ENCODE data around the gene CYTH1.
"Not testable (repeated sequence)": the region's sequence is repeated elsewhere in the genome, so short reads cannot be mapped to it uniquely, and the experiment has no call there.

Gene CYTH1

DNA sequence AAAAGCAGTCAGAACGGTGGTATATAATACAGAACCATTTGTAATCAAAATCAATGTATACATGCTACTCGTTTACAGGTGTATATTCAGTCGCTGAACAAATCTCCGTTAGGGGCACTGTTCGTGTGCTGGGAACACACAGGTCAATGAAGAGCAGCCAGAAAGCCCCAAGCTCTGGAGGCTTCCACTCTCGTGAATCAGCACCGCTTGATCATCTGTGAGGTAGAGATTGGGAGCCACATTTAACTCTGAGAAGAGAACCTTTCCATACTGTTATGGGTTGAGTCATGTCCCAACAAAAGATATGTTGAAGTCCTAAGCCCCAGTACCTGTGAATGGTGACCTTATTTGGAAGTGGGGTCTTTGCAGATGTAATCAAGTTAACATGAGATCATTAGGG is 5.4 kb upstream of the CYTH1 start:
- no peak for DNase-seq (ENCODE audit: low spot score)

DNA sequence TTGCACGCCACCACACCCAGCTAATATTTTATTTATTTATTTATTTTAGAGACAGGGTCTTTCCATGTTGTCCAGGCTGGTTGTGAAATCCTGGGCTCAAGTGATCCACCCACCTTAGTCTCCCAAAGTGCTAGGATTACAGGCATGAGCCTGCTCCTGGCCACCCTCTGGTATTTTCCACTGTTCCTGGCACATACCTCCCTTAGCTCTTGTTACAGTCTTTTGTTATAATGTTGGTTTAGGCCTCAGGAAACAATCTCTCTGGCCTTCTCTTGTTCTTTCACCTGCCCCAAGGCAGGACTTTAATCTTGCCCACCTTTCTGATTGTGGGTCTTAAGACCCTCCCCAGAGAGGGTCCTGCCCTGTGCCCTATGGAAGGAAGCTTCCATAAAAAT is 3.6 kb upstream of the CYTH1 start:
- no peak for DNase-seq (ENCODE audit: low spot score)

DNA sequence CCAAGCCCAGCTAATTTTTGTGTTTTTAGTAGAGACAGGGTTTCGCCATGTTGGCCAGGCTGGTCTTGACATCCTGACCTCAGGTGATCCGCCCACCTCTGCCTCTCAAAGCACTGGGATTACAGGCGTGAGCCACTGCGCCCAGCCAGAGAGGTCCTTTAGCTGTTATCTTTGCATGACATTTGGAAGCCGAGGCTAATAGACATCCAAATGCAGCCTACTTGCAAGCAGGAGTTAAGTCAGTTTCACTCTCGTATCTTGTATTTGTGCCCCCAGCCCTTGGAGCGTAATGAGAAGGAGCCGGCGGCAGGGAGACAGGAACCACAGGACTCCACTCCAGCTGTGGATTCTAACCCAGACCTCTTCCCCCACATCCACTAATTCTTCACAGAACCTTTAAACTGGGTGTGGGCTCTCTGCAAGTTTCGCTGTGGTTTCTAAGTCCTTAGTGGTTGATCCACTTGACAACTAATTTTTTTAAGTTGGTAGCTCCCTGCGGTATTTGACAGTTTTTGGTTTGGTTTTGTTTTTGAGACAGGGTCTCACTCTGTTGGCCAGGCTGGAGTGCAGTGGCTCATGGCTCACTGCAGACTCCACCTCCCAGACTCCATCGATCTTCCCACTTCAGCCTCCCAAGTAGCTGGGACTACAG is 3.1 kb upstream of the CYTH1 start:
- no peak for DNase-seq (ENCODE audit: low spot score)

- no peak for DNase-seq (ENCODE audit: low spot score)
These were observed 2.3 kb upstream of the CYTH1 start for GRCh38 chr17:78784352-78784751.

GRCh38 chr17:78783711-78784324 is 1.7 kb upstream of the CYTH1 start:
- no peak for DNase-seq (ENCODE audit: low spot score)

GRCh38 chr17:78781104-78781892 is 775 bp downstream of the CYTH1 start:
- DNase-seq (ENCODE audit: low spot score) = no peak

DNA sequence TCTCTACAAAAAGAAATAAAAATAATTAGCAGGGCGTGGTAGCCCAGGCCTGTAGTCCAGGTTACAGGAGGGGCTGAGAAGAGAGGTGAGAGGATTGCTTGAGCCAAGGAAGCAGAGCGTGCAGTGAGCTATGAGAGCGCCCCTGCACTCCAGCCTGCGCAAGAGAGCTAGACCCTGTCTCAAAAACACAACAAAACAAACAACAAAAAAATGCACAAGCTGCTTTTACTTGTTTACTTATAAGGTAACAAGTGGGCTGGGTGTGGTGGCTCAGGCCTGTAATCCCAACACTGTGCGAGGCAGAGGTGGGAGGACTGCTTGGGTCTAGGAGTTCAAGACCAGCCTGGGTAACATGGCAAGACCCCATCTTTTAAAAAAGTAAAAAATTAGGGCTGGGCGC is 1.7 kb downstream of the CYTH1 start:
- DNase-seq (ENCODE audit: low spot score) = no peak

DNA sequence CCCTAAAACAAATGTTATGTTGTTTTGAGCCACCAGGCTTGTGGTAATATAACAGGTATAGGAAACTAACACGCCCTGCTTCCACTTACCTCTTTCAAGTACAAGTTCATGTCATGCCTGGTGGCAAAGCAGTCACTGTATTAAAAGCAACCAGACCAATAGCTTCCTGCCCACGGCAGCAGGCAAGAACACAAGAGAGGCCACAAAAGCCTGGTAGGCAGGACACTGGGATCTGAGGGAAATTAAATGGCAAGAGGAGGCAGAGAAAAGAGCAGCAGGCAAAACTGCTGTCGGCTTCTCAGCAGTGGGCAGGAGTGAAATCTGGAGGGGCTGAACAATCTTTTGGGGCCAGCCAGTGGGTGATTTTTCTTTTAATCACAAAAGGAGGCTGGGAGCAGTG is 2.2 kb downstream of the CYTH1 start:
- DNase-seq (ENCODE audit: low spot score) = no peak

GRCh38 chr17:78779286-78779651 is 2.8 kb downstream of the CYTH1 start:
- DNase-seq (ENCODE audit: low spot score) = not testable (repeated sequence)

DNA sequence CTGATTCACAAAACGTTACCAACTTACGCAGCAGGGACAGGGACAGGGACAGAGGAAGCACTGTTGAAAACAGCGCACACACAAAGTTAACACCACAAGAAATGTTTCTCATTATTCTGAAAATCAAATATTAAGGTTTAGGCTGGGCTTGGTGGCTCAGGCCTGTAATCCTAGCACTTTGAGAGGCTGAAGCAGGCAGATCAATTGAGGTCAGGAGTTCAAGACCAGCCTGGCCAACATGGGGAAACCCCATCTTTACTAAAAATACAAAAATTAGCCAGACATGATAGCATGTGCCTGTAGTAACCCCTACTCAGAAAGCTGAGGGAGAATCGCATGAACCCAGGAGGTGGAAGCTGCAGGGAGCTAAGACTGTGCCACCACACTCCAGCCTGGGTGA is 4.2 kb downstream of the CYTH1 start:
- no peak for DNase-seq (ENCODE audit: low spot score)

GRCh38 chr17:78774956-78775571 is 7.0 kb downstream of the CYTH1 start:
- no peak for DNase-seq (ENCODE audit: low spot score)

- DNase-seq (ENCODE audit: low spot score) = no peak
These were observed 7.6 kb downstream of the CYTH1 start for GRCh38 chr17:78774453-78774852.

DNA sequence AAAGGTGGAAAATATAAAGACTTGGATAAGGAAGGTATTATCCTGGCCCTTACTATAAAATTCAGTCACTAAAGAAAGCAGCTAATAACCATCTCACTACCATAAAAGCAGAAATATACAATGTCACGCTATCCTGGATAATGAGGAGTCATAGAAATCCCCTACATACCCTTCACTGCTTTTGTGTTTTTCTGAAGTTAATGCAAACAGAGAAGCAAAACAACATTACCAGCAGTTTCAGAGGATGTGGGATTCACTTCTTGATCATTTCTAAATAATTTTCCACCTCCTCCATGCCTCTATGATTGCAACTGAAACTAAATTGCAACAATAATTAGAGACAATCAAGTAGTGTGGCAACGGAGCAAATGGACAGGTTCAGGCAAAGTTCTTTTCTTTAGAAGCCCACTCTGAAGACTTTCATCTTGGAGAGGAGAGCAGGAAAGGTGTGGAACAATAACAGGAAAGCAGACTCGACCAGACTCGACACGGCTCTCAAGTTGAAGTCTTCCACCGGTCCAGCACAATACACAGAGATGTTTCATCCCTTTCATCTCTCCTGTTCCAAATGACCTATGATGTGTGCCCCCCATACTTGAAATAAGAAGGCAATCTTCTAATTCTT is 10.2 kb downstream of the CYTH1 start:
- DNase-seq (ENCODE audit: low spot score) = no peak

DNA sequence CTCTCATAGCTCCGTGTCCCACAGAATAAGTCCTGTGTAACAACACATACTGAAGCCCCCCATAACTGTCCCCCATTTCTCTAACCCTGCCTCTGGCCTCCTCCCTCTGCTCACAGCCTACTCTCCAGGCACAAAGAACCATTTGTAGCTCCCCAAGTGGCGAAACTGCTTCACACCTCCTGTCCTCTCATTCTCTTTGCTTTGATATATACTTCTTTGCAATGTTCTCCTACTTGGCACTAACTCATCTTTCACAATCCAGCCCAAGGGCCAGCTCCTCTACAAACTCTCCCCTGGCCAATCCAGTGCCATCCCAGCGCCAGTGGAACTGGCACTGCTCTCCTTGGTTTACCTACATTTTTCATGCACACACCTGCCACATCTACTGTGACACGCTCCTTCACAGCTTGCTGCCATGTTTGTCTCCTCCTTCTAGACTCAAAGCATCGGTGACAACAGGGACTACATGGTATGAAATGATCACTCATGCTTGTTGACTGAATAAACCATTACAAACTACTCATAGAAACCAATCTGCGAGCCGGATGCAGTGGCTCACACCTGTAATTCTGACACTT is 12.8 kb downstream of the CYTH1 start:
- no peak for DNase-seq (ENCODE audit: low spot score)

DNA sequence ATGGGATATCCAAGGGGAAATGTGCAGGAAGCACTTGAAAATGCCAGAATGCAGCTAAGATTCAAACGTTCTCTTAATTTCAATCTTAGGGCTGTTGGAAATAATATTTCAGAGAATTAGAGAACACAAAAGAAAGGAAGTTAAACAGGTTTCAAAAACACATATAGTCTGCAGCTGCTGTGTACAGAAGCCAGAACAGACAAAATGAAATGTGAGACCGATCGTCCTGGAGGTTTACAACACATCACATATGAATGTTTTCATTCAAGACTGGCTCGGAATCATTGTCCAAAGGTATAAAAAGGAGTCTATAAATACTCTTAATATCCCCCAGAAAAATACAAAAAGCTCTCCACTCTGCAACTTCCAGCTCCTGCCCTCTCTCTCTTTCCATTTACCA is 14.3 kb downstream of the CYTH1 start:
- DNase-seq (ENCODE audit: low spot score) = no peak

- DNase-seq (ENCODE audit: low spot score) = no peak
These were observed 15.3 kb downstream of the CYTH1 start for GRCh38 chr17:78766743-78767294.

GRCh38 chr17:78766225-78766624 is 15.8 kb downstream of the CYTH1 start:
- DNase-seq (ENCODE audit: low spot score) = no peak

GRCh38 chr17:78765821-78766220 is 16.3 kb downstream of the CYTH1 start:
- DNase-seq (ENCODE audit: low spot score) = no peak

- DNase-seq (ENCODE audit: low spot score) = no peak
These were observed 17.2 kb downstream of the CYTH1 start for GRCh38 chr17:78764871-78765270.

DNA sequence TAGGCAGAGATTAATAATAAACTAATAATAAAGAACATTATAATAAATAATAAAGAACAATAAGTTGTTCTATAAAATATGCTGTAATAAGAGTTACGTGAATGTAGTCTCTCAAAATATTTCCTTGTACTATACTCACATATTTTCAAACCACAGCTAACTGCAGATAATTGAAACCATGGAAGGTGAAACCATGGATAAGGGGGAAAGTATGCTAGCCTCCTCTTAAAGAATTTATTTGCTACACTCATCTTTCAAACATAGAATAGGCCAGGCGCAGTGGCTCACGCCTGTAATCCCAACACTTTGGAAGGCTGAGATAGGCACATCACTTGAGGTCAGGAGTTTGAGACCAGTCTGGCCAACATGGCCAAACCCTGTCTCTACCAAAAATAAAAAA is 18.5 kb downstream of the CYTH1 start:
- DNase-seq (ENCODE audit: low spot score) = no peak

DNA sequence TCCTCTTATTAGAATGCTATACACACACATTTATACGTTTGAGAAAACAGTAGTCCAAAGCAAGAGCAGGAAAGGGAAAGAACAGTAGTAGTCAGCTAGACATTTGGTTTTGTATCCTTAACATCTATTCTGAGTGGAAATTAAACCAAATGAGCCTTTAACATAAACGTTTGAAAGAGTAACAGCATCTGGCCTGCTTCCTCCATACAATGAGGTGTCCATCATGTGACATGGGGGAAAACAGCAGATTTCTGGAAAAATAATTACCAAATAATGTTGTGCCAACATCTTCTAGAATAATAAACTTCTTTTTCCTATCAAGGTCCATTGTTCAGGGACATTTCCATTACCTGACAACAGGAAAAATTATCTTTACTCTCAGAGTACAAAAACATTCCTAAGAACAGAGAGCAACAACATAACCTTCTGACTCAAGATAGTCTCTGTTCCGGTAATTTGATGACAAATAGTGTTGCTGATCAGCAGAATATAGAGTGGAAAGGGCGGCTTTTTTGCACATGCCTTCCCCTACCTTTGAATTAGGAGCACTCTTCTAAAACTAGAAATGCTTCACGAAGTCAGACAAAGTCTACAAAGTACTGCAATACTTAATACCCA is 20.2 kb downstream of the CYTH1 start:
- no peak for DNase-seq (ENCODE audit: low spot score)

Measured in AG08395 (cell line).